Activated CD4-positive, CD25-positive, alpha-beta regulatory T cell treated with anti-CD3 and anti-CD28 coated beads, Interleukin-2, amount 50 U/mL, for 72 hours (primary cell): Measurements from ENCODE around the gene SSH3.
"Not testable (repeated sequence)": the region's sequence is repeated elsewhere in the genome, so short reads cannot be mapped to it uniquely, and the experiment has no call there.

Experiments used
- DNase-seq: peaks from one replicate; pipeline ENCODE4 v3.0.0; 2021

Gene SSH3

GRCh38 chr11:67312187-67313021, 9.1 kb downstream of the SSH3 start:
- no peak for DNase-seq

- DNase-seq = no peak
Observed at GRCh38 chr11:67313125-67313890, 10.0 kb downstream of the SSH3 start.

- no peak for DNase-seq
Observed at GRCh38 chr11:67314218-67314617, 10.9 kb downstream of the SSH3 start.

- no peak for DNase-seq
Observed at GRCh38 chr11:67315325-67315909, 12.1 kb downstream of the SSH3 start.

- DNase-seq = no peak
Observed at GRCh38 chr11:67316882-67317204, 13.5 kb downstream of the SSH3 start.

GRCh38 chr11:67317205-67317887, 14.0 kb downstream of the SSH3 start:
- peak; percentile 98 for DNase-seq

GRCh38 chr11:67317888-67318555, 14.7 kb downstream of the SSH3 start:
- DNase-seq = no peak

- not testable (repeated sequence) for DNase-seq
Observed at GRCh38 chr11:67318876-67319275, 15.5 kb downstream of the SSH3 start.

- no peak for DNase-seq
Observed at GRCh38 chr11:67320011-67320410, 16.7 kb downstream of the SSH3 start.

GRCh38 chr11:67320691-67321090, 17.4 kb downstream of the SSH3 start:
- no peak for DNase-seq

- no peak for DNase-seq
Observed at GRCh38 chr11:67321313-67321871, 18.1 kb downstream of the SSH3 start.

- DNase-seq = no peak
Observed at GRCh38 chr11:67322049-67322448, 18.7 kb downstream of the SSH3 start.

- DNase-seq = no peak
Observed at GRCh38 chr11:67323526-67323925, 20.2 kb downstream of the SSH3 start.

GRCh38 chr11:67332081-67332691, 28.9 kb downstream of the SSH3 start:
- no peak for DNase-seq

GRCh38 chr11:67337257-67337656, 33.9 kb downstream of the SSH3 start:
- no peak for DNase-seq

GRCh38 chr11:67344264-67344663, 40.9 kb downstream of the SSH3 start:
- no peak for DNase-seq

GRCh38 chr11:67345247-67345919, 42.1 kb downstream of the SSH3 start:
- no peak for DNase-seq

- DNase-seq = no peak
Observed at GRCh38 chr11:67345920-67346819, 42.8 kb downstream of the SSH3 start.

- DNase-seq = no peak
Observed at GRCh38 chr11:67347964-67348749, 44.8 kb downstream of the SSH3 start.
